ACHN (cell line): ENCODE results near the gene JARID2.
A peak's percentile ranks its signal among the peaks of the same experiment; 100 is the strongest.

Source experiments
- DNase-seq: peaks from one replicate; pipeline ENCODE4 v3.0.0-alpha.2; 2015
- in situ Hi-C: cut with HindIII; loops from 2 replicates; pipeline ENCODE4 v1.10.0; 2017; ENCODE audit warnings: low sequenced_read_pairs, low pct_ligation_motif_present, low pct_unique_long_range_greater_than_20kb

The JARID2 gene

DNA sequence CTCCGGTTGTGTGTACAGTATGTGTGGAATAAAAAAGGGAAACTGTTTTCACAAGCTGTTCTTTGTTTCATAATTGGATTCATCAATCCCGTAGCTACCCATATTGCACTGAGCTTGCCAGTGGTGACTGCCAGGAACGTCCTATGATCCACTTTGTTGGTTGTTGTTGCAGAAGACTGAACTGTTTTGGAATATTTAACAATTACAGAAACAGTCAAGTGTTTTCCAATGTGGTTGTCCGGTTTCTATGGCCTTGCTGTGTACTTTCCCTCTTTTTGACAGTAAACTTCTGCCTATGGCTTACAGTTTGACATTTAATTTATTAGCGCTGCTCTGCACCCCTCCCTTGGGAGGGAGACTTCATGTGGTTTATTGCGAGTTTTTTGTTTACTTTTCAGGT is 275.7 kb downstream of the JARID2 start:
- in situ Hi-C loops, result no loop called here
- no peak for DNase-seq

DNA sequence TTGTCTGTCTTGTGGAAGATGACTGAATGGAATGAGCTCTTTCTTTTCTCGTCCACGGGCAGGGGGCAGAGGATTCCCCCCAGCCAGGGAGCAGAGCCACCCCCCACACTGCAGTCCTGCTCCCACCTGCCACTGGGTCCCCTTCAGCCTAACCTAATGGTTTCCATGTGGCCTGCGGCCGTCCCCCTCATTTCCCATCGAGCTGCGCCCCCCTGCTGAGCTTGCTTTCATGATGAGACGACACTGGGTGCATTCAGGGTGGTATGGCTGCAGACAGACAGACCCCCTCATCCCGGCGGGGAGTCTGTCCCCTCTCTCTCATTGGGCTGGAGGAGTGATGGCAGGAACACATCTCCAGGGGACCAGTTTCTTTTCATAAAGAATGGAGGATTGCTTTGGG is 276.2 kb downstream of the JARID2 start:
- in situ Hi-C loops, result no loop called here
- DNase-seq, result no peak

DNA sequence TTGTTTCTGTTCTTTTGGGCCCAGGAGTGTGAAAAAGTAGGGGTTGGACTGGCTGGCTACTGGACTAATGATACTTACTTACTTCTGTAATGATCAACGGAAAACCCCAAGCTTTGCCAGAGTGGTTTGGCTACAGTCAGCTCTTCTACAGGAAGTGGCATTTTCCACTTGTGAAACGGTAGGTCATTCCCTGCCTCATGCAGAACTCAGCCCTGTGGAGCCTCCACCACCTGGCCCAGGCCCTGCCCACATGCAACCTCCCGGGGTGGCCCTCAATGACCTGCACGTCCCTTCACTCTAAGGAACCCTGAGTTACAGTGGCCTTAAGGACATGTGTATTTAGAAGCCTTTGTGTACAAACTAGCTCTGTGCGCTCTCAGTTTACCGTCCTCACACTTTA is 276.6 kb downstream of the JARID2 start:
- in situ Hi-C loops, result no loop called here

DNA sequence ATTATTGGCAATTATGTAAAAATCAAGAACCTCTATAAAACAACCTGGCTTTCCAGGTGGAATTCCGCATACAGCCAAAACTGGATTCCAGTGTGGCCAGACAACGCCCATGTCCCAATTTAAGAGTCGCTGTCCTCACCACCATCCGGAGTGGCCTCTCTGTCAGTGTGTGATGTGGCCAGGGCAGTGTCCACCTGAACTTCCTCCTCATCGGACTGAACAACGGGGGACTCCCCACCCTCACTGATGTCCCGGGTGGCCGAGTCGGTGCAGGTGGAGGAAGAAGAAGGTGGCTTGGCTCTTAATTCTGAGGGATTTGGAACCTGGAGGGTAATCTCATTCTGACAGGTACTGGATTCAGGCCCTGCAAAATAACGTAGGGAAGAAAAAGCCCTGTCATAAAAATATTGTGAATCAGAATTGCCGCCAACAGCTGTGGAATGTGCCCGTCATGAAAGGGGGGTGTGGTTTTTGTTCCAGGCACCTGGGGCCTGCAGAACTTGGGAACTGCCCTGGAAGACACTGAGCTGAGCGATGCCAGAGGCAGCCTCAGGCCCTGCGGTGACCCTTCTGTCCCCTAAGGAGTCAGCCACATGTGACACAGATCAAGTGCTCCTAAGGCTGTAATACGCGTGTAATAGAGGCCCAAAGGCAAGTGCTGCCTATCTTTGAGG is 277.1 kb downstream of the JARID2 start:
- in situ Hi-C loops, result no loop called here
- DNase-seq, result no peak

More for the DNA sequence above, 276.6 kb downstream of the JARID2 start:
- peak; percentile 85 for DNase-seq

DNA sequence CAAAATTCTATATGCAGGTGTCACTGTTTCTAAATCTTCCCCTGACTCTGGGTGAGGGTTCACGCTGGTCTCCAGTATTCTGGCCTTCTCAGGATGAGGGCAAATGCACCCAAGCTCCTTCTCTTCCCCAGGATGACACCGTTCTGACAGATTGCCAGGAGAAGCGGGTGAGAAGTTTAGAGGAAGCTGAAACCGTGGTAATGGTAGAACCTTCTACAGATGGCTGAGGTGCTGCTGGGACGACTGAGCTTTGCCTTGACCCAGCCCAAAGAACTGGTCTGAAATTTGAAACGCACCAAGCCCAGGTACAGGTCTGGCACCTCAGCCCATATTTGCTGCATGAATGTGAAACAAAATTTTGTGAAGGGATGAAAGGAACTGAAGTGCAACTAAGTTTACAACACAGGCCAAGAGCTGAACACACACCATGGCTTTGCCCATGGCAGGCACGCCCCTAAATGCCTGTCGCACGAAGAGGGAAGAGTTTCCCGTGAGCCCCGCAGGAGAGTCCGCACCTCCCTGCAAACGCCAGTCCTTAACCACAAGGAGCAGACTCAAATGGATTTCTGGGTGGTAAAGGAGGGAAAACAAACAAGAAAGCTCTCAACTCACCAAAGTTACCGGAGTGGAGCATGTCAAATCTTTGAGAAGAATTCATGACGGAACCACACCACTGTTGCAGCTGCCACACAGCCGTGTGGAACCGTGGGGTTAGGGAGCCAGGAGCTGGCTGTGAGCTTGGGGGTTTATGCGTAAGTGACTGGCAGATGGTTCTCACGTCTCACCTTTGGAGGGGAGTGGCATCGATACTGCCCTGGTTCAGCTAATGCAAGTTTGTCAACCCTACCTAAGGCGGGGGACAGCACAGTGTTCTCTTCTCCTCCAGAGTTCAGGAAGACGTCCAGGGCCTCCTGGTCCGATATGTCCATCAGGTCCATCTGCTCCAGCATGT is 278.1 kb downstream of the JARID2 start:
- no peak for DNase-seq
- in situ Hi-C loops, result no loop called here

DNA sequence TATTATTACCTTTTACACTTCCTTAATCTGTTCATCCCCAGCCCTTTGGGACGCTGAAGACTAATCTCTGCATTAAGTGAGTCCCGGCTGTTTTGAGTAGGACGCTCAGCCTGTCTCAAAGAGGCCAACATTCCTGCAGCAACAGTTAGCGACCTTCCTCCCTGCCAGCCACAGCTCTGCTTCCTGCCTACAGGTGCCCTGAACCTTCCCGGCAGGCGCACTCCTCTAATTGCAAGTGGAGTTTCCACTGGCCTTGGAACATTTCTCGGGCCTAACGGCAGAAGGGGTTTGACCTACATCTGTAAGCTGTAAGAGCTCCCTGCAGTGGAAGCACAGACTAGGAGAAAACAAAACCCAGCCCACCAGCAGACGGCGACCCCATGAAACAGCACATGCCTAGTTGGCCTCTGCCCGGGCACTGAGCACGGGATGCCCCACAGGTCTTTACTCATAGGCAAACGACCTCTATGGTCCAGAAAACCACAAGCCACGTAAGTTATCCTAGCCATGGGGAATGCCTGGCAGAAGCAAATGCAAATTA is 279.1 kb downstream of the JARID2 start:
- in situ Hi-C loops, result no loop called here
- no peak for DNase-seq

DNA sequence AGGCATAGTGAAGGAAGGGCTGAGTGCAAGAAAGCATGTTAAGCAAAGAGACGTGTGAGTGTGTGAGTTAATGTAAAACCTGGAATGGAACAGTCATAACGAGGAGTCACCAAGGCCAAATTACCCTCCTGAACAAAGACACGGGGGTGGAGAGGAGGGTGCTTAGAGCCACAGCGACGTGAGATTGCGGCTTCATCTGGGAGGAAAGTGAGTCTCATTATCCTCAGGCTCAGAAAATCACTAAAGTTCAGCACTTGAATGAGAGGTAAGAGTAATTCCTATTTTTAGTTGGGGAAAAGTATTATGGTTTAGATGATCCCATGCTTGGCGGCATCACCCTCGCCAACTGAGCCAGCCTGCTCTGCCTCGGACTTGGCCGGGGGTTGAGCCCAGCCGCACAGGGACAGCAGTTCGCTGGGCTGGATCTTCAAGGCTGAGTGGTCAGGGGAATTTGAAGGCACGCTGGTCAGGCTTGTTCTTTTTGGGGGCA is 280.4 kb downstream of the JARID2 start:
- in situ Hi-C loops, result no loop called here
- DNase-seq, result peak; percentile 90

DNA sequence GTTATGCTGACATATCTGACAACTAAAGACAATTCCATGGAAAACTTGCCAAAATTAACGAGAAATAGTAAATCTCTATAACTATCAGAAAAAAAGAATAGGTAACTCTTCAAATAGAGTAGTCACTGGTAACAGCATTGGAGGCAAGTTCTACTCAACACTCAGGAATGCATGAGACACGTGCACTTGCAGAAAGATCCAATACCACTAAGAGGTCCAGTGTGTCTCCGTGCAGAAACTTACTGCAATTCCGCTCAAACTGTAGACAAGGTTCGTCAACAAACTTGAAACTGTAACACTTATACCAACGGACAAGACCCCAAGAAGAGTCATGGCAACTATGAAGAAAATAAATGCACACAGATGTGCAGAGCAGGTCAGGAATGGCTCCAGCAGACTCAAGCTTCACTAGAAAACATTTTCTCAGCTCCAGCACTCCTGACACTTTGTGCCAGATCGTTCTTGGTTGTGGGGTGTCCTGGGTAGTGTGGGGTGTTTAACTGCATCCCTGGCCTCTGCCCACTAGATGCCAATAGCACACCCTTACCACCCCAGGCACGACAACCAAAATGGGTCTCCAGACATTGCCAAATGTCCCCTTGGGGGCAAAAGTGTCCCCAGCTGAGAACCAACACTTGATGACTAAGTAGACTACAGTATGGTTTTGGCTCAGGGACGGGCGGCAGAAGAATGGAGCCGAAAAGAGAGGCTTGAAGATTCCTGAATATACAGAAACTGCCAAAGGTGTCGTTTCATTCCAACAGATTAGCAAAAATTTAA is 282.2 kb downstream of the JARID2 start:
- DNase-seq, result peak; percentile 28
- in situ Hi-C loops, result no loop called here

DNA sequence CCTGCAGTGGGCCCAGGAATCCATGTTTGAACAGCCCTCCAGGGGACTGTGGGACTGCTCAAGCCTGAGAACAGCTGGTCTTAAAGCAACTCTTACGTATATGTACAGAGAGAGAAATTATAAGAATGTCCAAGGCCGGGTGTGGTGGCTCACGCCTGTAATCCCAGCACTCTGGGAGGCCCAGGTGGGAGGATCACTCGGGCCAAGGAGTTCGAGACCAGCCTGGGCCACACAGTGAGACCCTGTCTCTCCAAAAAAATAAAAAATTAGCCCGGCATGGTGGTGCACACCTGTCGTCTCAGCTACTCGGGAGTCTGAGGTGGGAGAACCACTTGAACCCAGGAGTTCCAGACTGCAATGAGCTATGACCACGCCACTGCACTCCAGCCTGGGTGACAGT is 283.0 kb downstream of the JARID2 start:
- in situ Hi-C loops, result no loop called here
- DNase-seq, result no peak

DNA sequence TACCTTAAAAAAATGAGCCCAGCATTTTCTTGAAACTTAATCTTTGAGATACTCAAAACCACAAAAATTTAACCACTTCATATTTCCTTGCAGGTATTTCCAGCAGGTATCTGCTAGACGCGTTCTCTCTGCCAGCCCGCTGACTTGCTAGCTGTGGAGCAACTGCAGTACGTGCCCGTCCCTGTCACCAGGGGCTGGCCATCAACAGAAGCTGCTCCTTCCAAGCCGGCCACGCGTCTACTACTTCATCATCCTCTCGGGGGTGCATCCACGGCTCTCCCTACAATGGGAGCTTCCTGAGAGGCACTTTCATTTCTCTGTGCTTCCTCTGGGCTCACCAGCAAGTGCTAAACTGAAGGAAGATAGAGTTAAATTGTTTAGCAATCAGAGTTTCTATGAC is 284.5 kb downstream of the JARID2 start:
- in situ Hi-C loops, result no loop called here
- no peak for DNase-seq

DNA sequence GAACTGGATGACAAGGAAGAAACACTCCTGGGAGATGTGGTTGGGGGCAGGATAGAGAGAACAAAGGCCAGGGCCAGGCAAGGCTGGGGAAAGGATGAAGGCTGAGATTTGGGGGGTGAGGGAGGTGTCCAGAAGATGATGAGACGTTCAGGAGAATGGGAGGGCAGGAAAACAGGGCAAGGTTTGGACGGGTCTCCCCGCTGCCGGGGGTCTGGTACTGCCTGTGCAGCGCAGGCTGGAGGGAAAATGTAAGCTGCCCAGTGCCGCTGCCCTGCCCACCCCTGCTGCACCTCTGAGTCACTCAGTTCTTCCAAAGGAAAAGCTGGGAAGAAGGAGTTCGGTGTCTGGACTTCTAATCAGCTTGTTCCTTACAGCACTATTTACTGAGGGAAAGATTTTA is 286.1 kb downstream of the JARID2 start:
- no peak for DNase-seq
- in situ Hi-C loops, result no loop called here

DNA sequence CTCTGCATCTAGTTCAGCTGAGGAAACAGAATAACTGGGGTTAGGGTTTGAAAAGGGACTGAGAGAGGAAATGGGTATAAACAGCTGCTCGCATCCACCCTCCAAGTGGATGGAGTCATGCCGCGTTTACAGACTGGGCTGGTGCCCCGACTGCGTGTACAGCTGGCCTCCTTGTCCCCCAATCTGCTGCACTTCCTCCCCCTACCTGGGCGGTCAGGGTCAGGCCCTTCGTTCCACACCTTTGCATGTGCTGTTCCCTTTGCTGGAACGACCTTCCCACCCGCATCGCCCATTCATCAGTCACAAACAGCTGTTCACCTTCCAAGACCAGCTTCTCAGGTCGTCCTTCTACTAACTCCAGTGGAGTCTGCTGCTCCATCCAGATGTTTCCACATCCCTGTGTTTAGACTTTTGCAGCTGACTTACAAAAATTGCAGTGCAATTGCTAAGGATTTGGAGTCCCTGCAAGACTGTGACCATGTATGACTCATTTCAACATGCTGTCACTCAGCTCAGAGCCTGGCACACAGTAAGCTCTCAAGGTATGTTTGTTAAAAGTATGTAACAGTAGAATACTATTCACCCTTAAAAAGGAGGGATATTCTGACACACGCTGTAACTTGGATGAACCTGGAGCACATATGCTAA is 287.6 kb downstream of the JARID2 start:
- in situ Hi-C loops, result no loop called here
- no peak for DNase-seq

DNA sequence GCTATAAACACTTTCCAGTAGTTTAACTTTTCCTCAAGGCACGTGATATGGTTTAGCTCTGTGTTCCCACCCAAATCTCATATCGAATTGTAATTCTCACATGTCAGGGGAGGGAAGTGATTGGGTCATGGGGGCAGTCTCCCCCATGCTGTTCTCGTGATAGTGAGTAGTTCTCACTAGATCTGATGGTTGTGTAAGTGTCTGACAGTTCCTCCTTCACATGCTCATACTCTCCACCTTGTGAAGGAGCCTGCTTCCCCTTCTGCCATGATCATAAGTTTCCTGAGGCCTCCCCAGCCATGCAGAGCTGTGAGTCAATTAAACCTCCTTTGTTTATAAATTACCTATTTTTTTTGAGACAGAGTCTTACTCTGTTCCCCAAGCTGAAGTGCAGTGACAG is 289.1 kb downstream of the JARID2 start:
- no peak for DNase-seq
- in situ Hi-C loops, result no loop called here

DNA sequence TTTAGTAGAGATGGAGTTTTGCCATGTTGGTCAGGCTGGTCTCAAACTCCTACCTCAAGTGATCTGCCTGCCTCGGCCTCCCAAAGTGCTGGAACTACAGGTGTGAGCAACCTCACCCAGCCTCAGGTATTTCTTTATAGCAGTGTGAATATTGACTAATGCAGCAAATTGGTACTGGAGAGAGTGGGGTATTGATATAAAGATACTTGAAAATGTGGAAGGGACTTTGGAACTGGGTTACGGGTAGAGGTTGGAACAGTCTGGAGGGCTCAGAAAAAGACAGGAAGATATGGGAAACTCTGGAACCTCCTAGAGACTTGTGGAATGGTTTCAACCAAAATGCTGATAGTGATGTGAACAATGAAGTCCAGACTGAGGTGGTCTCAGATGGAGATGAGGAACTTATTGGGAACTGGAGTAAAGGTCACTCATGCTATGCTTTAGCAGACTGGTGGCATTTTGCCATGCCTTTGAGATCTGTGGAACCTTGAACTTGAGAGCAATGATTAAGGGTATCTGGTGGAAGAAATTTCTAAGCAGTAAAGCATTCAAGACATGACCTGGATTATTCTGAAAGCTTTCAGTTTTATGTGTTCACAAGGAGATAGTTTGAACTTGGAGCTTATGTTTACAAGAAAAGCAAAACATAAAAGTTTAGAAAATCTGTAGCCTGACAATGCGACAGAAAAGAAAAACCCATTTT is 289.8 kb downstream of the JARID2 start:
- in situ Hi-C loops, result no loop called here

DNA sequence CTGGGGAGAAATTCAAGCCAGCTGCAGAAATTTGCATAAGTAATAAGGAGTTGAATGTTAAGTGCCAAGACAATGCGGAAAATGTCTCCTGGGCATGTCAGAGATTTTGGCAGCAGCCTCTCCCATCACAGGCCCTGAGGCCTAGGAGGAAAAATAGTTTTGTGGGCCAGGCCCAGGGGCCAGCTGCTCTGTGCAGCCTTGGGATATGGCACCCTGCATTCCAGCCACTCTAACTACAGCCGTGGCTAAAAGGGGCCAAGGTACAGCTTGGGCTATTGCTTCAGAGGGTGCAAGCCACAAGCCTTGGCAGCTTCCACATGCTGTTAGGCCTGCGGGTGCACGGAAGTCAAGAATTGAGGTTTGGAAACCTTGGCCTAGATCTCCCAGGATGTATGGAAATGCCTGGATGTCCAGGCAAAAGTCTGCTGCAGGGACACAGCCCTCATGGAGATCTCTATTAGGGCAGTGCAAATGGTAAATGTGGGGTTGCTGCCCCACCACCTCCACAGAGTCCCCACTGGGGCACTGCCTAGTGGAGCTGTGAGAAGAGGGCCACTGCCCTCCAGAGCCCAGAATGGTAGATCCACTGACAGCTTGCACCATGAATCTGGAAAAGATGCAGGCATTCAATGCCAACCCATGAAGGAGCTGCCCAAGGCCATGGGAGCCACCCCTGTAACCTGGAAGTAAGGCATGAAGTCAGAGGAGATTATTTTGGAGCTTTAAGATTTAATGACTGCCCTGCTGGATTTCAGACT is 290.5 kb downstream of the JARID2 start:
- no peak for DNase-seq
- in situ Hi-C loops, result no loop called here

More for the DNA sequence above, 289.8 kb downstream of the JARID2 start:
- no peak for DNase-seq

DNA sequence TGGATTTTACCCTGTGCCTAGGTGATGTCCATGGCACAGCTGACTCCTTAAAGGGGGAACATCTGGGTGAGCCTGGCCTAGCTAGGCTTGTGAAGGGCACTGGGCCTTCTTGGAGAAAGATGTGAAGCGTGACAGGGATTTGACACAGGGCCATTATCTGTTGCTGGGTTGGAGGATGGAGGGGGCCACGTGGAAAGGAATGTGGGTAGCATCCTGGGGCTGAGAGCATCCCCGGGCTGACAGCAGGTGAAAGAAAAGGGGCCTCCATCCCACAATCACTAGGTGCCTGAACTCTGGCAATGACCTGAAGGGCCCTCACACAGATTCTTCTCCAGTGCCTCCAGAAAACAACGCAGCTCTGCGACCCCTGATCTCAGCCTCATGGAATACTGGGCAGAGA is 292.2 kb downstream of the JARID2 start:
- in situ Hi-C loops, result no loop called here

More for the DNA sequence above, 292.2 kb downstream of the JARID2 start:
- no peak for DNase-seq
